NCI-H187 treated with DMSO at 0.1 percent for 48 hours (cell line): ENCODE data around the gene MAP3K12.
"Not testable (repeated sequence)": the region's sequence is repeated elsewhere in the genome, so short reads cannot be mapped to it uniquely, and the experiment has no call there.

Experiments
- DNase-seq: peaks from one replicate; lab custom pipeline; 2025; lab: John Stamatoyannopoulos, UW

MAP3K12 gene

DNA sequence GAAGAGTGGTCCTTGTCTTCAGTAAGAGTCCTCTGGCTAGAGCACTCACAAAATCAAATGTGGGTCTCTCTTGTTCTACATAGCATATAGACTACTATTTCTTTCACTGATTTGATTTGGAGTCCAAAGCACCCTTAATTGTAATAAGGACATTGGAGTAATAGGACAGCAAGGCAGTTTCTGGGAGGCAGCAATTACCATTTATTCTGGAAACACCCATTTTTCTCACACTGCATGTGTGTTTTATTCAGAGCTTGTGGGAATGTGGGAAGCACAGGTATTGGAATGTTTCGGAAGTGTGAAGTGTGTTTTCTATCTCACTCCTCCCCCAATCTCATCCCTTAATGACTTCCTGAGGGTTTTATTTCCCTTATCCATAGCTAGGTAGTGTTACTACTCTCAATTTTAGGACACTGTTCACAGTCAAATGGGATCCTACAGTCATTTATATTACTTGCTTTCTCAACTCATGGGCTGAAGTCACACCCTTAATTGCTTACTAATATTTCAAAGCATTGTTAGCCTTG lies 27.1 kb downstream of the MAP3K12 start:
- DNase-seq: no peak

DNA sequence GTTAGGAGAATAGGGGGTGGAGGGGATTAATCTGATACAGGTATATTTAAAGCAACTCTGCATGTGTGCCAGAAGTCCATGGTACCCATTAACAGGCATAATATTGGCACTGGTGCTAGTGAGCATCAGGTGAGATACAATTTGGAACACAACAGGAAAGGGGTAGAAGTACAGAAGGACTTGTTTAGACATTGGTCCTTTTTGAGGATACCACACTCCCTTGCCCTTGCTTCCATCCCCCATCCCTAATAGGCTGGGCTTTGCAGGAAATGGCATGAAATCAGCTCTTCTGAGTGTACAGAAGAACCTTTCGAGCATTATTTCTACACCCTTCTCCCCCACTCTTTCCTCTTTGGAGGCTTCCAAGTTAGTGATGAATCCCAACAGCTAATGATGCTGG lies 31.0 kb downstream of the MAP3K12 start:
- DNase-seq: no peak

DNA sequence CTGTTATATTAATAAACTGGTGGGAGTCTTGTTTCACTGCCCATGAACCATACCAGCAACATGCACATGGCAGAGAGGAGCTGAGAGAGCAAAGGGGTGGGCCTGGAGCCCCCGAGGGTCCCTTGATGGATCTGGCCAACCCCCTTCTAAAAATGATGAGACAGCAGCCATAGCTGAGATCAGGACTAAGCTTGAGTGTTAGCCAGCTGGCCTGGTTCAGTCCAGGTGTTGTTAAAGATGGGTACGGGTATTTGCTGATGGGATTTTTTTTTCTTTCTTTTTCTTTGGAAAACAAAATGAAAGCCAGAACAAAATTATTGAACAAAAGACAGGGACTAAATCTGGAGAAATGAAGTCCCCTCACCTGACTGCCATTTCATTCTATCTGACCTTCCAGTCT lies 31.4 kb downstream of the MAP3K12 start:
- no peak for DNase-seq

DNA sequence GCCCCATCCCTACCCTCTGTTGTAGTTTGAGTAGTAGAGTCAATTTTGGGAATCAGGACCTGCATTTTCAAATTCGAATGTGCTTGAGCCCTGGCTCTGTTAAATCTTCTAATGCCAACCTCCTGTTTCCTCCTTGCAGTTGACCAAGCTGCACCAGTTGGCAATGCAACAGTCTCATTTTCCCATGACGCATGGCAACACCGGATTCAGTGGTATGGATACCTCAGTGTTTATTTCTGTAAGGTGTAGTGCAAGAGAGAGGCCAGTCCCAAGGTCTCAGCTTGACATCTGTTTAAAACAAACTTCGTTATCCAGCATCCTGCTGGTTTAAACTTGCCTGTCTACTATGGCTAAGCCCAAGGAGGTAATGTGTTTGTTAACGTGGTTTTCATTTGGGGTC lies 32.2 kb downstream of the MAP3K12 start:
- DNase-seq: no peak

DNA sequence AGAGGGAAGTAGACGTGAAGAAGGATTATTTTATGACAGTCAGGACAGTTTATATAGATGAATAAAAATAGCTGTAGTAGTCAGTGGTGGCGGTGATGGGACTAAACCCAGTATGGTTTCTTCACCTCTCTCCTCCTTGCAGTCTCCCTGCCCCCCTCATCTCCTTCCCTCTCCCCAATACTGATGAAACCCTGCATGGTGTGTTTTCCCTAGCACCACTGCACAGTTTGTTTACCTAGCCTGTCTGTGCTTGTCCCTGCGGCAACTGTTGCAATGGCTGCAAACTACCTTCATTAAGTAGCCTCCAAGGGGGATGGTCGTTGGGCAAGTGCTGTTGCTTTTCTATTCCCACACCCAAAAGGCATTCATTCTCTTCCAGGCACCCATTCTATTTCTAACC lies 32.6 kb downstream of the MAP3K12 start:
- DNase-seq: no peak

DNA sequence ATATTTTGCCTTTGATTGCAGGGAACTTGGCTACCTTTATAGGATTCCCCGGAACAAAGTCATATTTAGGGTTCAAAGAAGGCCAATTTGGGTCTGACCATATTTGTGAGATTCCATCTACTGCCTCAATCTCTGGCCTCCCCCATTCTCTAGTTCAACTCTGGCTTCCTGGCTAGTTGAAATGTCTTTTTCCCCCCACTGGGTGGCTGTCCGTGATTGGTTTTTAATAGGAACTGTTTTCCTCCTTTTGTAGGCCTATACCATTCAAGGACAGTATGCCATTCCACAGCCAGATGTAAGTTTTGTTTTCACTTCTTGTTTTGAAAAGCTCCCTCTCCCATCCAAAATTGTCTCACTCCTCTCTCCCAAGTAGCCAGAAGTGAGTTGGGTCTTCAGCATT lies 33.6 kb downstream of the MAP3K12 start:
- DNase-seq: no peak

DNA sequence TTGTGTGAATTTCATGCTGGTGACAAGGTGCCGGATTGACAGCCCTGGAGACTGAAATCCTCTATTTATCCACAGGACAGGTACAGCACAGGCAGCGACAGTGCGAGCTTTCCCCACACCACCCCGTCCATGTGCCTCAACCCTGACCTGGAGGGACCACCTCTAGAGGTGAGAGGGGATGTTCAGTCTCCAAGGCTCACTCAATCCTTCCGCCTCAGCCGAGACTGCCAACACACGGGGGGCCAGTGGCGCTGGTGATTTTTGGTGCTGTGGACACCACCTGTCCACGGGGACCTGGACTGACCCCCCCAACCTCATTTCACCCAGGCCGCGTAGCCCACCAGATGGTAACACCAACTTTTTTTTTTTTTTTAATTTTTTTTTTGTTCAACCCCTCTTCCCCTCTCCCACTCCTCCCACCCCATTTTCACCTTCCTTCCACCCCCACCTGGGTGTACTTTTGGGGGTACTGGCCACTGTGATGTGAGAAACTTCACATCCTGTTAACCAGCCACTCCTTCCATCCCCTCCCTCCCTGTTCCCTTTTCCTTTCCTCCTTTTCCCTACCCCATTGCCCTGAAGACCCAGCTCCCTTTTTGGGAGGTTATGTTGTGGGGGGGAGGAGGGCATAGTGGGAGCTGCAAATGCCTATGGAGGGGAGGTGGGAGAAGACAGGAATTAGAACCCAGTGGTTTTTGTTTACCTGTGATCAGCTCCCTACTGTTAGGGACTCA lies 34.4 kb downstream of the MAP3K12 start:
- DNase-seq: no peak

DNA sequence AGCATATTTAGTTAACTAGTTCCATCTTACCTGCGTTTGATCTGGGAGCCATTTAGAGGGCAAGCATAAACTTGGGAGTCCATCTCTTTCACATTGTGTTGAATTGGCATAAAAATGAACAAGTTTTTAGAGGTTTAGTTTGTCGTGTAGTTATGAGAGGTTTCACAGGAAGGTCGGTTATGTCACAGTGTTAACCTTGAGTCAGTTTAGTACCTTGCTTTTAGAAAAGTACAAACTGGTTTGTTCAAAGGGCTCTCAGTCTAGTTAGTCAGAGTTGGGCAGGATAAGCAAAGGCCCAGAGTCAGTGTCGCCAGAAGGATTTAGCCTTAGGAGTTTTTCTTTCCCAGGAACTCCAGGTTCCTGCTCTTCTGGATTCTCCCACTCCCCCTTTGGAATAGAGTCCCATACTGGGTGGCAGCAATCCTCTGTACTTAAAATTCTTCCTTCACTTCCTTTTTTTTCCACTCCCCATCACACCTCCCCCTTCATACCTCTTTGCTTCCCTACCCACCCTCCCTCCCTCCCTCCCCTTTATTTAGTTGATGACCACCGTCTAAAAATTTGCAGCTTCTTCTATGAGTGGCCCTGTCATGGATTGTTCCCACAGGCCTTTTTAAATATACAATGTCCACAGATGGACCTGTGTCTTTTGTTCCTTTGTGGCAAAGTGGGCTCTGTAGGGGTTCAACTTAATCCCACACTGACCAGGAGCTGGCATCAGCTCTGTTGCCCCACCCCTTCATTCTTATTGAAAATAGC lies 35.3 kb downstream of the MAP3K12 start:
- no peak for DNase-seq

DNA sequence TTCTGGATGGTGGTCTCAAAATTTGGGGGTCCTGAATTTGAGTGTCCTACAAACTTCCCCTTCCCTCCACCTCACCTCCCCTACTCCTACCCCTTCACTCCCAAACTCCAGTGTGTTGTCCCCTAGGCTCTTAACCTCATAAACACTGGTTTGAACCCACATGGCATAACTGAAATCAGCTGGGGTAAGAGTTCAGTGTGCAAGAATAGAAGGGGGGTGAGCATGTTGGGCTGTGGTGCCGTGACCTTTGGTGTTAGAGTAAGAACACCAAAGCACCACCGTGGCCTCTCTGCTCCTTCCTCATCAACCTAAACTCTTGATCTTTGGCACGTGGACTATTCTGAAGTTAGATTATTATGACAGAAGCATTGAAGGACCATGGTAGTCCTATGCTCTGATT lies 36.3 kb downstream of the MAP3K12 start:
- DNase-seq: no peak

DNA sequence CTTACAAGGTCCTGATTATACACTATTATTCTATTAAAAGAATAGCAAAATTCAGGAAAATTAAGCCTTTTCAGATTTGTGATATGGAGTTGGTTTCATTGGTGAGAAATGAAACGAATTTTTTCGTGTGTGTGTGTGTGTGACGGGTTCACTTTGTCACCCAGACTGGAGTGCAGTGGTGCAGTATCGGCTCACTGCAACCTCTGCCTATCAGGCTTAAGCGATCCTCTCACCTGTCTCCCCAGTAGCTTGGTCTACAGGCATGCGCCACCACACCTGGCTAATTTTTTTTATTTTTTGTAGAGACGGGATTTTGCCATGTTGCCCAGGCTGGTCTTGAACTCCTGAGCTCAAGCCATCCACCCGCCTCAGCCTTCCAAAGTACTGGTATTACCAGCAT lies 37.7 kb downstream of the MAP3K12 start:
- no peak for DNase-seq

DNA sequence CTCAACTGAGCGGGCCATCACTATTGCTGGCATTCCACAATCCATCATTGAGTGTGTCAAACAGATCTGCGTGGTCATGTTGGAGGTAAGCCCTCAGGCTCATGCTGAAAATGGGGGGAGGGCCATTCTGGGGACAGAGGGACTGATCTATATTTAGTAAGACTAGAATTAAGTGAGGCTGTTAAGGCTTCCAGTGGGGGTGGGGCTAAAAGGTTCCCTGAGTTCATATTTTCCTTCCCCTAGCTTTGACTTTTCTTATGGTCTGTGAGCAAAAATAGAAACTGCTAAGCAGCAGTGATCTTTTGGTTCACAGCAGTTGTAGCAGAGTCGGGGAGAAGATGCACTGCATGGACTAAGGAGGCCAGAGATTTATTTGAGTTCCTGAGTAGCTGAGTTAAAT lies 38.2 kb downstream of the MAP3K12 start:
- DNase-seq: no peak

DNA sequence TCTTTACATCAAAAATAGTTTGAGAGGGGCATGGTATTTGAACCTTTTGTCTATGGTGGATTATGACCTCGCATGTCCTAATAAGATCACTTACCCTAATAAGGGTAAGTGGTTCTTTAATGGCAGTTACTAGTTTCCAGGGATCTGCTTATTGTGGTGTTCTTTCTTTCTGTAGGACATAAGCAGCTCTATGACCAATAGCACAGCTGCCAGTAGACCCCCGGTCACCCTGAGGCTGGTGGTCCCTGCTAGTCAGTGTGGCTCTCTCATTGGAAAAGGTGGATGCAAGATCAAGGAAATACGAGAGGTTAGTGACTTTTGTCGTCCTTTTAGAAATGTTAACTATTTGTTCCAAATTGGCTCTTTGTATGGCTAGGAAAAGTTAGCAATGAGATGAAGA lies 40.2 kb downstream of the MAP3K12 start:
- DNase-seq: no peak

DNA sequence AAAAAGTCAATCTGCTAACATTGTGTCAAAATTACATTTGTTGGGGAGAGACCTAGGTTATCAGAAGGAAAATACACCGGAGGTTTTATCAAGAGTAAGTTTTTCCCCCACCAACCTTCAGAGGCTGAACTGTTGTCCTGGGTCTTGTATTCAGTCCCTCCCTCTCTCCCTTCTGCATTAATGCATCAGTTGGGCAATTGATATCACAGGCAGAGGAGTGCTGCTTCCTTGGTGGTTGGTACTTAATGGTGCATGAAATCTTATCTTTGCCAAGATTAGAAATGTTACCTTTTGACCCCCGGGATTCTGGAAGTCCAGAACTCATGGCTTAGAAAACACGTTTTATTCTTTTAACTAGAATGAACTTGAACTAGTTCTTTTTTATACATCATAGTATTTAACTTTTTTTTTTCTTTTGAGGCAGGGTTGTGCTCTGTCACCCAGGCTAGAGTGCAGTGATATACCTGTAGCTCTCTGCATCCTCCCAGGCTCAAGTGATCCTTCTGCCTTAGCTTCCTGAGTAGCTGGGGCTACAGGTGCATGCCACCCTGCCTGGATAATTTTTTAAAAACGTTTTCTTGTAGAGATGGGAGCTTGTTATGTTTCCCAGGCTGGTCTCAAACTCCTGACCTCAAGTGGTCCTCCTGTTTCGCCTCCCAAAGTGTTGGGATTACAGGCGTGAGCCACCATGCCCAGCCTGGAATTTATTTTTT lies 42.4 kb downstream of the MAP3K12 start:
- no peak for DNase-seq

DNA sequence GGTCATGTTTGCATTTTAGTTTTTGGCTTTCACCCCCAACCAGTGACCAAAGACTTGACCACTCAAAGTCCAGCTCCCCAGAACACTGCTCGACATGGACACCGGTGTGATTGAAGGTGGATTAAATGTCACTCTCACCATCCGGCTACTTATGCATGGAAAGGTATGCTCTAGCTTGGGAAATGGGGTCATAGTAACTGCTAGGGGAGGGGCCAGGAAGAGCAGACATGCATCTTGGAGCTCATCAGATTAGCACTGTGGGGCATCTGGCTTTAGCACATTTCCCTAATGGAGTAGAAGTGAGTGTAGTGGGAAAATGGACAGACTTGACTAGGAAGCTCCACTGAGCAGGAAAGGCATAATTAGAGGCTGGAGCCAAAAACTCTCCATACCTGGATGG lies 44.6 kb downstream of the MAP3K12 start:
- DNase-seq: no peak

DNA sequence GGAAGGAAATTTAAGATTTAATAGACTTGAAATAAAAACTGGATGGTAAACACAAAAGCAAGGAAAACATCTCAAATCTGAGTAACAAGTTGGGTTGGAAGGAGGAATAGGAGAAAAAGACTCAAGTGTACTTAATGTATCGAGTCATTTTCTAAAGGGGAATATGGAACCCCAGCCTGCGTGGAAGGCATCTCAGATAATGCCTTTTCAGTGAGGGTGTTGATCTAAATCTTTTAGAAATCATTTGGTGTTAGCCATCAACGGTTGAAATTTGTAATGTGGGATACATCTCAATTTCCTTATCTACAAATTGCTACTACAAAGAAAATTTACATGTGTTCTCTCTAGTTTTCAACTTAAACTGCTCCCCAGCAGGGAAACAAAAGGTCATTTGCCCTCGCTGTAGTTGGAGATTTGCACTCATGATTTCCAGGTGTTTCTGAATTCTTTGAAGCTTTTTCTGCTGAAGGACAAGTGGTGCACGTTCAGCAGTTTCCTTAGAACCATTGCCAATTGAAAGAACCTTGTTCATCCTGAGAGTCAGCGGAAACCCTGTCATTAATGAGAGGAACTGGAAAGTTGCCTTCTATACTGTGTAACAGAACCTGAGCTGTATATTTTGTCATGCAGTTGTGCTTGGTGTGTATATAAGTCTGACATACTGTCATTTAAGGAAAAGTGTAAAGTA lies 45.2 kb downstream of the MAP3K12 start:
- DNase-seq: no peak

DNA sequence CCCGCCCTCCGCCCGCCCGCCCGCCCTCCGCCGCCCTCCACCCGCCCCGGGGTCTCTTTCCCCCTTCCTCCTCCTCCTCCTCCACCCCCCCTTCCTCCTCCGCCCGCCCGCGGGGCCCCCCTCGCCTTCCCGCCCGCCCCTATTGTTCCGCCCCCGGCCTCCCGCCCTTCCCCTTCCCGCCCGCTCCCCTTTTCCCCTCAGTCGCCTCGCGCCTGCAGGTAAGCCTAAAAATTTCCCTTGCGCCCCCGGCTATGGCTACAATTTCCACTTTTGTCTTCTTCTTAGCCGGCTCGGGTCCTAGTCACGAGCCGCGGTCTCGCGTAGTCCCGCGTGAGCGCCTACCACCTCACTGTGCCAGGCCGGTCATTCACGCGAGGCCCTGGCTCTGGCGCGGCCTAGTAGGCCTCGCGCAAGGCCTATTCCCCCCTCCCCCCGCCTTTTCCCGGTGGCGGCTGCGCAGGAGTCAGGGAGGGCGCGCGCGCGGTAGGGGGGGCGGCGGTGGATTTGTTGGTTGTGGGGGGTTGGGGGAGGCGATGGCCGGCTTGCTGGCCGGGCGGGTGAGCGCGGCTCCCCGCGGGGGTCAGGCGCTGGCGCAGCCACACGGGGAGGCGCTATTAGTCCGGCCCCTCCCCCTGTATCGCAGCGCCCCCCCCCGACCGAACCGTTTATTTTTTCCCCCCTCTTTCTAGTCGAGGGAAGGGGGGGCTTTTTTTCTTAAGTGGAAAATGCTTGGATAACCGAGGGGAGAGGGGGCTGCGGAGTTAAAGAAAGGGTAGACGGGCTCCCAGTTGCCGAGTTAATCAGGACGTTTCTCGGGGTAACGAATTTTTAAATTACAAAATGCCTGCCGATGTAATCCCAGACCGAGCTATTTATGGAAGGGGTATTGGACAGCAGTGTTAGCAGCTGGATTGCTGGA lies 46.8 kb downstream of the MAP3K12 start:
- DNase-seq: peak; percentile 12

DNA sequence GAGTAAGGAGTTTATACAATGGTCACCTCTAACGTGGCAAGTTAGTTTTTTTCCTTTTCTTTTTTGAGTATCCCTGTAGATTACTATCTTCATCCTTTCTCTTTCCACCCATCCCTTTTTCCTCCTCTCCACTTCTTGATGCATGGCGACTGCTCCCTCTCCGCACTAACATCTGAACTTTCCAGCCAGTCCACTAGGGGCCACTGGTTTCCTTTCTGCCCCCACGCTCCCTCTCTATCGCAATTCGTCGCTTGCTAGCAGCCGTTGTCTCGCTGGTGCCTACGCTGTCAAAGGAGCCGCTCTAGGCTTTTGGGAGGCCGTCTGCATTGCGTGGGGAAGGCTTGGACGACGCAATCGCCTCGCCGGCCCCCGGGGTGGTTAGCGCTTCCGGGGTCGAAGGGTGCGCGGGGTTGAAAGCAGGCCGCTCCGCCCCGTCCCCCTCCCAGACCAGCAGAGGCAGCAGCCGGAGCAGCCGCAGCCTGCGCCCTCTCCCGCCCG lies 47.5 kb downstream of the MAP3K12 start, which contains the start of gene PCBP2:
TSS of gene PCBP2 (plus strand) at position 442 of the 498 bp plus-strand sequence. CDS start 2,699 bp downstream, outside the sequence.
- peak; percentile 99 for DNase-seq

DNA sequence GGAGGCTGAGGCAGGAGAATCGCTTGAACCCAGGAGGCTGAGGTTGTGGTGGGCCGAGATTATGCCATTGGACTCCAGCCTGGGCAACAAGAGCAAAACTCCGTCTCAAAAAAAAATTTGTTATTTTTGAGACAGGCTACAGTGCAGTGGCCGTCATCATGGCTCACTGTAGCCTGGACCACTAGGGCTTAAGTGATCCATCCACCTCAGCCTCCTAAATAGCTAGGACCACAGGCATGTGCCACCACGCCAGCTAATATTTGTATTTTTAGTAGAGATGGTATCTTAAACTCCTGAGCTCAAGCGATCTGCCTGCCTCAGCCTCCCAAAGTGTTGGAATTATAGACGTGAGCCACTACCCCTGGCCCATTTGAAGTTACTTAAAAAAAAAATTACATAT lies 48.3 kb downstream of the MAP3K12 start:
- DNase-seq: no peak

DNA sequence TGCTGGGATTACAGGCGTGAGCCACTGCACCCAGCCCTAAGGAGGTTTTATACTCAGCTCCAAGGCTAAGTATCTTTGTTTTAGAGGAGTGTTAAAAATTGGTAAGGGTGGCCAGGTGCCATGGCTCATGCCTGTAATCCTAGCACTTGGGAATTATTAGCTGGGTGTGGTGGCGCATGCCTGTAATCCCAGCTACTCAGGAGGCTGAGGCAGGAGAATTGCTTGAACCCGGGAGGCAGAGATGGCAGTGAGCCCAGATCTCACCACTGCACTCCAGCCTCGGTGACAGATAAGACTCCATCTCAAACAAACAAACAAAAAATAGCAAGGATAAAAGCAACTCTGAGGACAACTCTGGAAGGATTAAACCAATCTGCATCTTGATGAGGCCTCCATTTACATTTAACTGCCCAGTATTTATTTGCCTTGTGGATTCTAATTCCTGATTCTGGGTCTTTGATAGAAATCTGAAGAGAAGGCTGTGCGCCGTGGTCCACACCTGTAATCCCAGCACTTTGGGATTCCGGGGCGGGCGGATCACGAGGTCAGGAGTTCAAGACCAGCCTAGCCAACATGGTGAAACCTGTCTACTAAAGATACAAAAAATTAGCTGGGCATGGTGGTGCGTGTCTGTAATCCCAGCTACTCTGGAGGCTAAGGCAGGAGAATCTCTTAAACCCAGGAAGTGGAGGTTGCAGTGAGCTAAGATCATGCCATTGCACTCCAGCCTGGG lies 54.5 kb downstream of the MAP3K12 start:
- not testable (repeated sequence) for DNase-seq

DNA sequence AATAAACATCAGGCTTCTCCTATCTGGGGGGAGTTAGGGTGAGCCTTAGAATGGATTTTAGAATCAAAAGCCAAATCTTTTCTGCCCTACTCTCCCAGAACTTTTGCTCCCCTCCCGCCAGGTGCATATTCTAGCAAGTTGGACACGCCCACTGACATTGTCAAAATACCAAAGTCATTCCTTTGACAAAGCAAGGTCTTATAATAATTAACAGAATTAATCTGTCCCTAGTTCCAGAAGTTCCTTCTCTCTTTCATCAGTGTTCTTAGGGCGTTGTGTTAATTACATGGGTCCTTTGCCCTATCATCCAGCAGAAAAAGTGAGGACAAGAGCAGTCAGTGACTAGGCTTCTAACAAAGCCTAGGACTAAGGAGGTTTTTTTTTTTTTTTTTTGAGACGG lies 55.3 kb downstream of the MAP3K12 start:
- DNase-seq: no peak
